ENCODE data around the gene OPRD1.

OPRD1 gene

DNA sequence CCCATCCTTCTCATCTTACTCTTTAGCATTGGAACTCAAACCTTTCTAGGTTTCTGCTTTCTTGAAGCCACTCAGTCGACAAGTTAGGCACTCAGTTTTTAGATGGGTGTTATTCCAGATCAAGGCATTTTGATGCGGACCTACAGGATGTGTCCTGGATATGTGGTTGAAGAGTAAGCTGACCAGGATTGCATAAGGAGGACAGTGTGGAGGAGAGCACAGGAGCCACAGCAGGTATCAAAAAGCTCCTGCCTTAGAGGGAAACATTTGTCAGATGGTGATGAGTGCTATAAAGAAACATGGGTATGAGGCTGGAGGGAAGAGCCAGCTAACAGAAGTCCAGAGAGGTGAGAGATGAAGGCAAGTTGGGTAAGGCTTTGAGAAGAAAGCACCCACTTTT is 33.9 kb upstream of the OPRD1 start:
- no peak for DNase-seq (ENCODE audit: extremely low read depth, low read depth)
- TF ChIP-seq, protein P1, sequence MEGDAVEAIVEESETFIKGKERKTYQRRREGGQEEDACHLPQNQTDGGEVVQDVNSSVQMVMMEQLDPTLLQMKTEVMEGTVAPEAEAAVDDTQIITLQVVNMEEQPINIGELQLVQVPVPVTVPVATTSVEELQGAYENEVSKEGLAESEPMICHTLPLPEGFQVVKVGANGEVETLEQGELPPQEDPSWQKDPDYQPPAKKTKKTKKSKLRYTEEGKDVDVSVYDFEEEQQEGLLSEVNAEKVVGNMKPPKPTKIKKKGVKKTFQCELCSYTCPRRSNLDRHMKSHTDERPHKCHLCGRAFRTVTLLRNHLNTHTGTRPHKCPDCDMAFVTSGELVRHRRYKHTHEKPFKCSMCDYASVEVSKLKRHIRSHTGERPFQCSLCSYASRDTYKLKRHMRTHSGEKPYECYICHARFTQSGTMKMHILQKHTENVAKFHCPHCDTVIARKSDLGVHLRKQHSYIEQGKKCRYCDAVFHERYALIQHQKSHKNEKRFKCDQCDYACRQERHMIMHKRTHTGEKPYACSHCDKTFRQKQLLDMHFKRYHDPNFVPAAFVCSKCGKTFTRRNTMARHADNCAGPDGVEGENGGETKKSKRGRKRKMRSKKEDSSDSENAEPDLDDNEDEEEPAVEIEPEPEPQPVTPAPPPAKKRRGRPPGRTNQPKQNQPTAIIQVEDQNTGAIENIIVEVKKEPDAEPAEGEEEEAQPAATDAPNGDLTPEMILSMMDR (IDR thresholded peaks at IDR 0.05; ENCODE audit: low read depth, low read length) = no peak

DNA sequence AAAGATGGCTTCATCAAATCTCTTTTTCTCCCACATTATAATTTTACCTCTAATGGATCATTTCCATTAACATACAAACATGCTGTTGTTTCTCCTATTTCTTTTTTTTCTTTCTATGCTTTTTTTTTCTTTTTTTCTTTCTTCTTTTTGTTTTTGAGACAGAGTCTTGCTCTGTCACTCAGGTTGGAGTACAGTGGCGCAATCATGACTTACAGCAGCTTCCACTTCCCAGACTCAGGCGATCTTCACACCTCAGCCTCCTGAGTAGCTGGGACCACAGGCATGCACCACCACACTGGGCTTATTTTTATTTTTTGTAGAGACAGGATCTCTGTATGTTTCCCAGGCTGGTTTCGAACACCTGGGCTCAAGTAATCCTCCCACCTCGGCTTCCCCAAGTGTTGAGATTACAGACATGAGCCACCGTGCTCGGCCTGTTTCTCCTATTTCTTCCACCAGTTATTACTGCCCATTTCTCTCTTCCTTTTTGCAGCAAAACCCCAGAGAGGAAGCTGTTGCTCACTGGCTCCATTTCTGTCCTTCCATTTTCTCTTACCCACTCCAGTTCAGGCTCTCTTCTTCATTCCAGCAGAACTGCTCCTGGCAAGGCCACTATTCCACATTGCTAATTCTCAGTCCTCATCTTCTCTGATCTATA is 32.1 kb upstream of the OPRD1 start:
- DNase-seq (ENCODE audit: extremely low read depth, low read depth) = no peak
- TF ChIP-seq, protein P1 (IDR thresholded peaks at IDR 0.05; ENCODE audit: low read depth, low read length) = no peak

DNA sequence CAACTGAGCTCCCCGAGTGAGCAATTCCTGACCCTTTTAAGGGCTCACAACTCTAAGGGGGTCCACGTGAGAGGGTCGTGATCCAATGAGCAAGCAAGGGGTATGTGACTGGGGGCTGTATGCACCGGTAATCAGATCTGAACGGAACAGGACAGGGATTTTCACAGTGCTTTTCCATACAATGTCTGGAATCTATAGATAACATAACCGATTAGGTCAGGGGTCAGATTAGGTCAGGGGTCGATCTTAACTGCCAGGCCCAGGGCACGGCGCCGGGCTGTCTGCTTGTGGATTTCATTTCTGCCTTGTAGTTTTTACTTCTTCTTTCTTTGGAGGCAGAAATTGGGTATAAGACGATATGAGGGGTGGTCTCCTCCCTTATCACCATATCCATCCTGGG is 30.7 kb upstream of the OPRD1 start:
- no peak for DNase-seq (ENCODE audit: extremely low read depth, low read depth)
- TF ChIP-seq, protein P1 (IDR thresholded peaks at IDR 0.05; ENCODE audit: low read depth, low read length) = no peak

DNA sequence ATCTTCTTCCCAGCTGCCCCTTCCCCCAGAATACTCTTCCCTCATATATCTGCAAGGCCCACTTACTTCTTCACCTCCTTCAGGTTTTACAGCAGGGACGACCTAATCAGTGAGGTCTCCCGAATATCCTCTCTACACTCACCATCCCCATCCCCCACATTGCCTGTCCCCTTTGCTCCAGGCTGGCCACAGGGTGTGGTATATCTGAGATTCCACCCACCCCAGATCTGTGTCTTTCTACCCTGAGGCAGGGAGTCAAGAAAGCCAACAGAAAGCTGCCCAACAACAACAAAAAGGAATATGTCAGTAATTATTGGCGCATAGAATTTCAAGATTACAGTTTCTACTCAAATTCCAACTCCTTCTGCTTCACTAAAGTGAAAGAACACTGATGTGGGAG is 30.0 kb upstream of the OPRD1 start:
- no peak for DNase-seq (ENCODE audit: extremely low read depth, low read depth)
- TF ChIP-seq, protein P1 (IDR thresholded peaks at IDR 0.05; ENCODE audit: low read depth, low read length) = no peak

DNA sequence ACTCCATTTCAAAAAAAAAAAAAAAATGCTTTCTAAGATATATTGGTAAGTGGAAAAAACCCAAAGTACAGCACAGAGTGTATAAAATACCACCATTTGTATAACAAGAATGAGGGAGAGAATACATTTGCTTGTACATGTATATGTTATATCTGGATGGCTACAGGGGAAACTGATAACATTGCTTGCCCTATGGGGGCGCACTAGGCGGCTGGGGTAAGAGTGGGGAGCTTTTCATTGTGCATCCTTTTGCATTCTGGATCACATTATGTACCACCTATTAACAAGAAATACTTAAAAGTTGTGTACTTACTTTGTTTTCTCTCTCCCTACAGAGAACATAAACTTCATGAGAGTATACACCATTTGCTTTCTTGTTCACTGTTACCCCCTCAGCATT is 28.6 kb upstream of the OPRD1 start:
- TF ChIP-seq, protein P1 (IDR thresholded peaks at IDR 0.05; ENCODE audit: low read depth, low read length) = no peak

DNA sequence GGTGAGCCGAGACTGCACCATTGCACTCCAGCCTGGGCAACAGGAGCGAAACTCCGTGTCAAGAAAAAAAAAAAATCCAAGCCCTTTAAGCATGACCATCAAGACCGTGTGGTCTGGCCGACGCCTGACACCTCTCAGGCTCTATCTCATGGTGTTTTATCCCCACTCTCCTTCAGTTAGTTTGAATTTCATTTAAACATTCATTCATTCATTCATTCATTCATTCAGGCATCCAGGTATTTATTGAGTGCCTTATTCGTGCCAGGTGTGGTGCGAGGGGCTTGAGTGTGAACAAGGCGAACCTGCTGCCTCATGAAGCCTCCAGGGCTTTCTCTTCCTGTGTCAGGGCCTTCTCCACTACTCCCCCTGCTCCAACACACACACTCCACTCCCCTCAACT is 22.6 kb upstream of the OPRD1 start:
- DNase-seq (ENCODE audit: extremely low read depth, low read depth) = no peak
- TF ChIP-seq, protein P1 (IDR thresholded peaks at IDR 0.05; ENCODE audit: low read depth, low read length) = no peak

More for the DNA sequence above, 28.6 kb upstream of the OPRD1 start:
- no peak for DNase-seq (ENCODE audit: extremely low read depth, low read depth)

DNA sequence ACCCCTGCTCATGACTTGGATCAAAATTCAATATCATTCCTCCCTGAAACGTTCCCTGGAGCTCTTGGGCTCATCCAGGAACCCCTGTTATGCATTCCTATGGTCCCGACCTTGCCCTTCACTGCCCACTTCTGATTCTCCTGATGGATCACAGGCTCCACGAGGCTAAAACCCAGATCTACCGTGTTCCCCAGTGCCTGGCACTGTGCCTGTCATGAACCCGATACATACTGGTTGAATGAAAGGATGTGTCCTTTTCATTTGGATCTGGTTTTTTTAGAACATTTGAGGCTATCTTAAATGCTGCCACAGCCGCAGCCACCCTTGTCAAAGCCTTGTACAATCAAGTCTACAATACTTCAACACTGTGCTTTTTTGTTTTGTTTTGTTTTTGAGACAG is 22.2 kb upstream of the OPRD1 start:
- TF ChIP-seq, protein P1 (IDR thresholded peaks at IDR 0.05; ENCODE audit: low read depth, low read length) = no peak

More for the DNA sequence above, 22.2 kb upstream of the OPRD1 start:
- DNase-seq (ENCODE audit: extremely low read depth, low read depth) = no peak
